WTC11 (cell line): ENCODE results near the gene DNAJB12.

Source experiments
- ATF2 ChIP-seq: sonication (generic); formaldehyde crosslinking; IDR thresholded peaks from 2 replicates; pipeline ENCODE4 v1.8.1; 2022; ENCODE audit warnings: low read depth, missing genetic modification reagents, borderline replicate concordance
- CBFB ChIP-seq: sonication (generic); formaldehyde crosslinking; IDR thresholded peaks from 2 replicates; pipeline ENCODE4 v1.8.1; 2022; ENCODE audit warnings: mild to moderate bottlenecking, low read depth, missing genetic modification reagents
- CTCF ChIP-seq: fragments of 200-600 bp; IDR thresholded peaks from 2 replicates; pipeline ENCODE4 v1.8.0; 2022; ENCODE audit warnings: antibody characterized with exemption
- E2F5 ChIP-seq: sonication (generic); formaldehyde crosslinking; IDR thresholded peaks from 2 replicates; pipeline ENCODE4 v1.8.1; 2022; ENCODE audit warnings: mild to moderate bottlenecking, moderate library complexity, missing genetic modification reagents
- EMX1 ChIP-seq: fragments of 250-450 bp; sonication (Bioruptor Pico); IDR thresholded peaks from 2 replicates; pipeline ENCODE4 v1.8.0; 2021; ENCODE audit warnings: mild to moderate bottlenecking
- MAX ChIP-seq: sonication (generic); formaldehyde crosslinking; IDR thresholded peaks from 2 replicates; pipeline ENCODE4 v1.8.0; 2022; ENCODE audit warnings: mild to moderate bottlenecking, missing genetic modification reagents
- NR2C2 ChIP-seq: sonication (generic); formaldehyde crosslinking; IDR thresholded peaks from 2 replicates; pipeline ENCODE4 v1.8.0; 2022; ENCODE audit warnings: mild to moderate bottlenecking, missing genetic modification reagents

- no peak for TF ChIP-seq MAX (CRISPR knock-in tag)
- no peak for TF ChIP-seq CTCF
- no peak for TF ChIP-seq EMX1
- no peak for TF ChIP-seq NR2C2 (CRISPR knock-in tag)
- no peak for TF ChIP-seq CBFB (CRISPR knock-in tag)
- TF ChIP-seq ATF2 (CRISPR knock-in tag): no peak
- TF ChIP-seq E2F5: no peak
These were observed 38.9 kb downstream of the DNAJB12 start for GRCh38 chr10:72315611-72316385.
